ENCODE measurements around the gene PRR15L.

Gene PRR15L

GRCh38 chr17:47913050-47913449, 44.6 kb downstream of the PRR15L start:
- no peak overlapping the region for H3K27ac ChIP-seq (ENCODE audit: low read depth, low read length)
- TF ChIP-seq CTCF (IDR thresholded peaks at IDR 0.05; ENCODE audit: insufficient read depth, low read length, poor library complexity, severe bottlenecking) (no peak), EZH2phosphoT487 (conservative IDR thresholded peaks at IDR 0.05; ENCODE audit: low read length) (no peak)
- no peaks in the 10 kb centered on the region for H3K9me3 ChIP-seq (ENCODE audit: insufficient read depth, low read length)
- H3K4me3 ChIP-seq (ENCODE audit: insufficient read depth, low read length, poor library complexity, severe bottlenecking): no peak overlapping the region
- H3K27me3 ChIP-seq (ENCODE audit: low read length): no peaks in the 10 kb centered on the region
- H2AFZ ChIP-seq (ENCODE audit: low read depth, low read length, severe bottlenecking): no peak overlapping the region
- 0 out of 2 replicates have a peak, but pooled peaks cover 3% of the 10 kb centered on the region for H3F3A ChIP-seq (ENCODE audit: insufficient read depth)
- no peak overlapping the region for H3K4me2 ChIP-seq (ENCODE audit: low read depth, low read length, poor library complexity, severe bottlenecking)
- H4K20me1 ChIP-seq (ENCODE audit: low read depth, low read length): no peaks in the 10 kb centered on the region
- H3K36me3 ChIP-seq (ENCODE audit: low read length): no peaks in the 10 kb centered on the region; the same call in 1 of the 2 replicates
- no peaks in the 10 kb centered on the region for H3K9me2 ChIP-seq (replicated peaks; ENCODE audit: insufficient read depth, low read length)
- peaks cover 20% of the 10 kb centered on the region for H3K79me2 ChIP-seq (ENCODE audit: insufficient read depth, low read length)
- H3K9ac ChIP-seq (ENCODE audit: low read length): no peak overlapping the region

DNA sequence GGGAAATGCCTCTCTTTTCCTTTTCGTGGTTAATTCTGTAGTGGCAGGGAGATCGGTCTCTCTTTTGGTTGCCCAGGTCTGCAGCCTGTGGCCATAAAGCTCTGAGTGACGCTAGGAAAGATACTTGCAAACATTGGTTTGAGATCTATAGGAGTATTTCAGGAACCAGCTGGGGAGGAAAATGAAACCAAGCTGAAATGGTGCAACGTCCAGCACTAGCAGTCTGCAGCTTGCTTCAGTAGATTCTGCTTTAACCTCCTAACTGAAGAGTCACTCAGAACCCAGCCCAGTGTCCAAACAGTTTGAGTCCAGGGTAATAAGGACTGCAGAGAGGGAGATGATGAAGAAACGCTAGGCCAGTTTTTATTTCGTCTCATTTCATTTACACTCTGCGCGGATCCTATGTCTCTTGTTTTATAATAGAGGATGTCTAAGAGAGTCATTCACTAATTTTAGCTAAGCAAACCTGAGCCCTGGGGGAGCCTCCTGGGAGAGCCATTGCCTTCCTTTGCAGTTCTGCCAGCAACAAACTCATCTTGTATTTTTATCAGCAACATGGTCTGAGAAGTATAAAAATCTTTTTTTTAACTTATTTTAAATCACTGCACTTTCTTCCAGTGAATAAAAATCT, 49.6 kb downstream of the PRR15L start:
- H3K36me3 ChIP-seq (ENCODE audit: low read length): no peaks in the 10 kb centered on the region
- no peak overlapping the region for H3K4me2 ChIP-seq (ENCODE audit: low read depth, low read length, poor library complexity, severe bottlenecking)
- no peak for TF ChIP-seq CTCF (IDR thresholded peaks at IDR 0.05; ENCODE audit: insufficient read depth, low read length, poor library complexity, severe bottlenecking)
- no peak for TF ChIP-seq EZH2phosphoT487 (conservative IDR thresholded peaks at IDR 0.05; ENCODE audit: low read length)
- no peak overlapping the region for H3K9ac ChIP-seq (ENCODE audit: low read length)
- H3K9me2 ChIP-seq (replicated peaks; ENCODE audit: insufficient read depth, low read length): no peaks in the 10 kb centered on the region
- no peak overlapping the region for H3K4me3 ChIP-seq (ENCODE audit: insufficient read depth, low read length, poor library complexity, severe bottlenecking)
- no peaks in the 10 kb centered on the region for H3F3A ChIP-seq (ENCODE audit: insufficient read depth)
- peaks cover 25% of the 10 kb centered on the region for H3K79me2 ChIP-seq (ENCODE audit: insufficient read depth, low read length)
- no peak overlapping the region for H3K27ac ChIP-seq (ENCODE audit: low read depth, low read length)
- H2AFZ ChIP-seq (ENCODE audit: low read depth, low read length, severe bottlenecking): no peak overlapping the region
- no peaks in the 10 kb centered on the region for H3K9me3 ChIP-seq (ENCODE audit: insufficient read depth, low read length)
- no peaks in the 10 kb centered on the region for H3K27me3 ChIP-seq (ENCODE audit: low read length)
- no peaks in the 10 kb centered on the region for H4K20me1 ChIP-seq (ENCODE audit: low read depth, low read length)

DNA sequence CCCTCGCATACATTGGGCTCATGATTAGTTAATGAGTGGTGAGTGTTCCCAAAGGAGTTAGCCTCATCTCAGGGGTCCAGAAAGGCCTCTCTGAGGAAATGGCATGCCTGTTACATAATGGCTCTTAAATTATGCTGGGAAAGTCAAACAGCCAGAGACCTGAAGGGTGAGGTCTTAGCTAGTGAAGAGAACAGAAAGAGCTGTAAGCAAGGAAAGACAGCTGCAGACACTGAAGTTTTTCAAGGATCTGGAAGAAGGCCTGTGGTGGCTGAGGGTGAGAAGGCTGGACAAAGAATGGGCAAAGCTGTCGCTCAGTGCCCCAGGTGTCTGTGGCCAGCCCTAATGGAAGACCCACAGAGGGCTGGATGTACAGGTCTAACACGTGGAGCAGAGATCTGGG, 51.2 kb downstream of the PRR15L start:
- Histone ChIP-seq H3F3A (ENCODE audit: insufficient read depth) (no peaks in the 10 kb centered on the region), H3K9ac (ENCODE audit: low read length) (no peak overlapping the region), H3K27me3 (ENCODE audit: low read length) (no peaks in the 10 kb centered on the region), H3K4me2 (ENCODE audit: low read depth, low read length, poor library complexity, severe bottlenecking) (no peak overlapping the region), H4K20me1 (ENCODE audit: low read depth, low read length) (no peaks in the 10 kb centered on the region), H3K27ac (ENCODE audit: low read depth, low read length) (no peak overlapping the region), H3K9me3 (ENCODE audit: insufficient read depth, low read length) (no peaks in the 10 kb centered on the region), H3K9me2 (replicated peaks; ENCODE audit: insufficient read depth, low read length) (no peaks in the 10 kb centered on the region), H3K4me3 (ENCODE audit: insufficient read depth, low read length, poor library complexity, severe bottlenecking) (no peak overlapping the region), H3K36me3 (ENCODE audit: low read length) (no peaks in the 10 kb centered on the region), H3K79me2 (ENCODE audit: insufficient read depth, low read length) (peaks cover 28% of the 10 kb centered on the region), H2AFZ (ENCODE audit: low read depth, low read length, severe bottlenecking) (no peak overlapping the region)
- no peak for TF ChIP-seq EZH2phosphoT487 (conservative IDR thresholded peaks at IDR 0.05; ENCODE audit: low read length)
- no peak for TF ChIP-seq CTCF (IDR thresholded peaks at IDR 0.05; ENCODE audit: insufficient read depth, low read length, poor library complexity, severe bottlenecking)

All from SU-DHL-6 (cell line).